NCI-H1105 treated with DMSO at 0.1 percent for 48 hours (cell line): Measurements from ENCODE around the gene ULBP1.
A peak's percentile ranks its signal among the peaks of the same experiment; 100 is the strongest.
"Not testable (repeated sequence)": the region's sequence is repeated elsewhere in the genome, so short reads cannot be mapped to it uniquely, and the experiment has no call there.

ENCODE experiments used
- DNase-seq: peaks from one replicate; lab custom pipeline; 2025; lab: John Stamatoyannopoulos, UW

Gene ULBP1

GRCh38 chr6:149953390-149953789, 10.4 kb upstream of the ULBP1 start:
- not testable (repeated sequence) for DNase-seq

GRCh38 chr6:149953934-149954327, 9.8 kb upstream of the ULBP1 start:
- not testable (repeated sequence) for DNase-seq

GRCh38 chr6:149954328-149954983, 9.3 kb upstream of the ULBP1 start:
- not testable (repeated sequence) for DNase-seq

- DNase-seq = not testable (repeated sequence)
These were observed 8.6 kb upstream of the ULBP1 start for GRCh38 chr6:149954984-149955653.

- DNase-seq = not testable (repeated sequence)
These were observed 8.0 kb upstream of the ULBP1 start for GRCh38 chr6:149955654-149956317.

GRCh38 chr6:149958124-149958523, 5.6 kb upstream of the ULBP1 start:
- DNase-seq = not testable (repeated sequence)

GRCh38 chr6:149959806-149960205, 3.9 kb upstream of the ULBP1 start:
- not testable (repeated sequence) for DNase-seq

GRCh38 chr6:149960488-149960887, 3.3 kb upstream of the ULBP1 start:
- DNase-seq = no peak

- DNase-seq = peak; percentile 10
These were observed 1.9 kb upstream of the ULBP1 start for GRCh38 chr6:149961728-149962425.

GRCh38 chr6:149962461-149963211, 1.1 kb upstream of the ULBP1 start:
- no peak for DNase-seq

- DNase-seq = peak; percentile 67
These were observed 606 bp upstream of the ULBP1 start for GRCh38 chr6:149963212-149963461.

- DNase-seq = peak; percentile 34
These were observed 808 bp downstream of the ULBP1 start for GRCh38 chr6:149964308-149965193.

- peak; percentile 44 for DNase-seq
These were observed 1.7 kb downstream of the ULBP1 start for GRCh38 chr6:149965194-149966020.

- DNase-seq = not testable (repeated sequence)
These were observed 2.6 kb downstream of the ULBP1 start for GRCh38 chr6:149966319-149966718.

GRCh38 chr6:149967591-149967990, 3.8 kb downstream of the ULBP1 start:
- no peak for DNase-seq

GRCh38 chr6:149967999-149968398, 4.3 kb downstream of the ULBP1 start:
- not testable (repeated sequence) for DNase-seq

- DNase-seq = not testable (repeated sequence)
These were observed 5.2 kb downstream of the ULBP1 start for GRCh38 chr6:149968909-149969308.

- no peak for DNase-seq
These were observed 5.9 kb downstream of the ULBP1 start for GRCh38 chr6:149969635-149970034.

- not testable (repeated sequence) for DNase-seq
These were observed 10.7 kb downstream of the ULBP1 start for GRCh38 chr6:149974394-149974793.

- DNase-seq = no peak
These were observed 11.1 kb downstream of the ULBP1 start for GRCh38 chr6:149974825-149975224.
